GM18507 (cell line): ENCODE data around the gene ZBTB7C.

ENCODE experiments used
- DNase-seq: peaks from one replicate; pipeline ENCODE4 v3.0.0; 2011; ENCODE audit warnings: low read depth; ENCODE audit not compliant: insufficient read length; ENCODE audit errors: extremely low spot score
- FAIRE-seq: peaks from 2 replicates; lab custom pipeline; 2011; peaks lifted over from hg19 to GRCh38; lab: Jason Lieb, UNC

The ZBTB7C gene

DNA sequence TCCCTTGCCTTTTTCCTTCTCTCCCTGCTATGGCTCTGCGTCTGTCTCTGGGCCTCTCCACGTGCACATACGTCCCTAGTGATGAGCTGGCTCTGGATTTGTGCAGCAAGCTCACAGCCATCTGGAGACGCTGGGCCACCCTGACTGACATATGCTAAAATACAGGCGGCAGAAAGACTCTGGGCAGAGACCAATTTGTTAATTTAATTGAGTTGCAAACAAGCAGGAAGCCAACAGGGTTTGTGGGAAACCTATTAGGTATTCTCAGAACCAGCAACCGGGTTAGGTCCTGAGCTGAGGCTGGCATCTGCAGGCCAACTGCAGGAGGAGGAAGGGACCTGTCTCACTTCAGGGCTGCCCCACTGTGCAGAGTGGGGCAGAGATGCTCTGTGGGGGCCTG lies 425.2 kb downstream of the ZBTB7C start:
- FAIRE-seq (no peak), DNase-seq (no peak)

DNA sequence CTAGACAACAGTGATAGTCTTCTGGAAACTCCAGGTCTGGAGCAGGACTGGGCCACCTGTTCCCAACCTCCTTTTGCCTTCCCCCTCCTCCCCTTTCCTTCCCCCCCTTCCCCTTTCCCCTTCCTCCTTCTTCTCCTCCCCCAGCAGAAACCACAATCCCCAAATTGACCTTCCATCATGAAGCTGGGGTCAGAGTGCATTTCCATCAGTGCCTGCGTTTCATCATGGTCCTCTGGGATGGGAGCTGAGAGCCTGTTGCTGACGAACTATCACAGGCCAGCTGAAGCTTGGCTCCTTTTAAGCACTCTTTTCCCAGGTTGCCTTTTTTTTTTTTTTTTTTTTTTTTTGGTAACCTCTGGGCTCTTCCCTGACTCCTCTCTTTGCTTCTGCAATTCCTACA lies 426.1 kb downstream of the ZBTB7C start:
- no peak for FAIRE-seq
- no peak for DNase-seq

DNA sequence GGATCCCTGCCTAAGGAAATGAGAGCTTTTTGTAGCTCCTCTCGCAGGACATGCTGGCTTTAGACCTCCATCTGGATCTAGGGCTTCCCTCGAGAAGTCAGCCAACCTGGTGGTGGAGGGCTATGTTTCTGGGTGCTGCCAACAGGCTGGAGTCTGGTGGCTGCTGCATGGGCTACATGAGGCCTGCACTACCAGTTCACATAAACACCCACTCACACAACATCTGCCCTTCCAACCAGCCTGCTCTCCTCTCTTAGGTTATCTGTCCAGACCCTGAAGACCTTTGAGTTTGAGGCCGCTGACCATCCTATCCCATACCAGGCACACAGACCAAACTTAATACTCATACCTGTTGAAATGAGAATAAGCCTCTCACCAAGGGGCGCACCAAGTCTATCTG lies 427.4 kb downstream of the ZBTB7C start:
- FAIRE-seq = no peak

DNA sequence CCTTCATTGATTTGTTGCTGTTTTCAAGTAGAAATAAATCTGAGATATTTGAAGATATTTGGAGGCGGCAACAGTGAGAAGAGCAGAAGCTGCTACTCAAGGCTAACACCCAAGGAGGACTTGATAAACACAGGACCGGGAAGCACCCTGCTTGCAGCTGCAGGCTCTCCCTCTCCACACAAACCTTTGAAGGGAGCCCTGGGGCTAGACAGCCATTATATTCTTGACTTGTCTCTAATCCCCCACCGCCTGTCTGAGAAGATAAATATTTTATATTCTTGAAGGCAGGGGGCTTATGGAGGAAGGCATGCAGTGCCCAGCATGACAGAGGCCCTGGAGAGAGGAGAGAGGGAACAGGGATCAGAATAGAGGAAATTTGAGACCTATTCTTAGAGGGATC lies 427.9 kb downstream of the ZBTB7C start:
- DNase-seq = no peak
- no peak for FAIRE-seq

More for the DNA sequence above, 427.4 kb downstream of the ZBTB7C start:
- no peak for DNase-seq

DNA sequence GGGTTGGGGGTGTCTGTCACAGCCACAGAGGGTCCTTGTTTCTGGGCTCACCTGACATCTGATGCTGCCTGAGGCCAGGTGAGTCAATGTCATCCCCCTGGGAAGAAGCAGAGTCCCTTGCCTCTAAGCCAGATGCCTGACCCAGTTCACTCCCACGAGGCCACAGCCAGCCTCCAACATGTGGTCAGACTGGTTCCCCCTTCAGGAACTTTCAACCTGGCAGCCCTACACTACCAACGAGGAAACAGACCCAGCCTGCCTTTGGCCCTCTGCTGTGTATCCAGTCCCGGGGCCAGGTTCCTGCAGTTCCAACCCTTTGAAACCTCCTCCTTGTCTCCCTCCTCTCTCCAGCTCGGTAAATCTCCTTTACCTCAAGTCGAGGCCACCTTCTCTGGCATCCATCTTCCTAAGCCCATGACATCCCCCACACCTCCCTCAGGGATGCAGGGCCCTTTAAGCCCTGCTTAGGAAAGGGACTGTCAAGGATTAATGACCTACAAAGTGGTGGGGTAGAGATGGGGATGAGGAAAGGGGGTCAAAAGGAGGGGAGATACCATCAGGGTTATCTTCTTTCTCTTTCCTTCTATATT lies 429.5 kb downstream of the ZBTB7C start:
- DNase-seq = no peak
- FAIRE-seq = no peak

DNA sequence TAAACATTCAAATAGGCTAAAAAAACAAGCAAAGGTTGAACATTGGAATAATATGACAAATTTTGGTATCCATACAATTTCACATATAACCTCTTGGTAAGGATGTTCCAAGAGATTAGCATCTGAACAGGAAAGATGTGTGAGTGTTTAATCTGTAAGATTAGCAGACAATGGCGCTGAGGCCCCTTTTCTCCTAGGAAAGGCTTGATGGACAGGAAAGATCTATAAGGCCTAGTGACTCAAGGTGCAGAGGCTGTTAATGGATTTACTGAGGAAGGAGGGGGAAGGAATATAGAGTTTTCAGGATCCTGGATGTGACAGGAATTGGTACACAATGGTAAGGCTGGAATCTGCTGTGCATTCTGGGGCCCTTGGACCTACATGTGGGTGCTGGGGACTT lies 430.6 kb downstream of the ZBTB7C start:
- no peak for DNase-seq
- no peak for FAIRE-seq

DNA sequence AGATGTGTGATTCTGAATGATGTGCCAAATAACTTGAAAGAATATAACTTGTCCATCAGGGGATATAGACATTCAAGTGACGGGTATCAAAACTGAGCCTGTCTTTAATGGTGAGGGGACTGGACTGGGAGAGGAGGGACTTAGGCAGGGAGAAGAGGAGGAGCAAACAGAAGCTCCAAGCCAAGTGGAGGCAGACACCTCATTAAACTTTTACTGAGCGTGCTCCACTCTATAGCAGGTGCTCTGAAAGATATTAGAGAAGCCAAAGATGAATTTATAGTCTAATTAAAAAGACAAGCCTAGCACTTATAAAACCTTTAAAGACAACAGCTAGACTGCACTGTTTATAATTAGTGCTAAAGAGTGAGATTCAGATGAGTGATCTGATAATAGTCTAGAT lies 431.0 kb downstream of the ZBTB7C start:
- FAIRE-seq = no peak

More for the DNA sequence above, 431.0 kb downstream of the ZBTB7C start:
- no peak for DNase-seq
